ENCODE data around the gene DKC1. TPM values are rescaled to one million over a fixed set of nuclear protein-coding genes. Genes with fewer than 3 reads are reported as not detected.
"Not testable (repeated sequence)": the region's sequence is repeated elsewhere in the genome, so short reads cannot be mapped to it uniquely, and the experiment has no call there.

The DKC1 gene
- total RNA-seq, 1 donor from 2014 or later = 26.1 TPM

DNA sequence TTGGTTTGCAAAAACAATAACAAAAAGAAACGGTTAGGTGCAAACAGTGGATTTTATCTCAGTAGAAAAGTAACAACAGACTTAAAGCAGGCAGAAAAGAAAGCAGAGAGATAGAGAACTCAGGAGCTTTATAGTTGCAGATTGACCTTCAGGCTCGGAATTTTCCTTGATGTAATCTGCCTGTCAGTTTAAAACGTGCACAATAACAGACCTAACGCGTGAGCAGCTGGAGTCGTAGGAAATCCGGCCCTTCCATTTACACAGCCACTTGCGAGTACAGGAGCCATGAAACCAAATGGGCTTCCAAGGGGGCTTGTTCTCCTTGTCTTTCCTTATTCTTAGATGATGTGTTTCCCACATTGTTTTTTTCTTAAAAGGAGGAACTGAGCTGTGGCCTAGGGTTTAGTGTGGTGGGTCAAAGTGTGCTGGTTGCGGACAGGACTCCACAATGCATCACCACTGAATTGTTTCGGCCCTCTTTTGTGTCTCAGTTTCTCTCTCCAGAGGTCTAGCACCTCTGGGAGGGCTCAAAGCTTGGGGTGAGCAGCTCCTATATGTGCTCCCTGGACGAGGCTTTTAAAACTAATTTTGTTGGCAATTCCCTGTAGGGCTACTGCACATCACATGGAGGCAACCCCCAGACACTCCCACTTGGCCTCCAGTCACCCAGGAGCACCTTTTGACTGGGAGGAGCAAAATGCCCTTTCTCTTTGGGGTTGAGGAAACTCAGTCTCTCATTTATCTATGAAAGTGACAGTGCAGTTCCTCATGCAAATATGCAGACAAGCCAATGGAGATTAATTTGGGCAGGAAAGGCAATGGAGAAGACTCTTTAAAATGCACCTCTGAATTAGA lies 56.5 kb downstream of the DKC1 start:
- Histone ChIP-seq H3K4me1 (no peaks in the 10 kb centered on the region), H3K27me3 (ENCODE audit: low read depth) (no peaks in the 10 kb centered on the region), H3K9me3 (no peaks in the 10 kb centered on the region), H3K36me3 (no peaks in the 10 kb centered on the region), H3K4me3 (no peak overlapping the region), H3K27ac (no peak overlapping the region)
- TF ChIP-seq, protein P1, sequence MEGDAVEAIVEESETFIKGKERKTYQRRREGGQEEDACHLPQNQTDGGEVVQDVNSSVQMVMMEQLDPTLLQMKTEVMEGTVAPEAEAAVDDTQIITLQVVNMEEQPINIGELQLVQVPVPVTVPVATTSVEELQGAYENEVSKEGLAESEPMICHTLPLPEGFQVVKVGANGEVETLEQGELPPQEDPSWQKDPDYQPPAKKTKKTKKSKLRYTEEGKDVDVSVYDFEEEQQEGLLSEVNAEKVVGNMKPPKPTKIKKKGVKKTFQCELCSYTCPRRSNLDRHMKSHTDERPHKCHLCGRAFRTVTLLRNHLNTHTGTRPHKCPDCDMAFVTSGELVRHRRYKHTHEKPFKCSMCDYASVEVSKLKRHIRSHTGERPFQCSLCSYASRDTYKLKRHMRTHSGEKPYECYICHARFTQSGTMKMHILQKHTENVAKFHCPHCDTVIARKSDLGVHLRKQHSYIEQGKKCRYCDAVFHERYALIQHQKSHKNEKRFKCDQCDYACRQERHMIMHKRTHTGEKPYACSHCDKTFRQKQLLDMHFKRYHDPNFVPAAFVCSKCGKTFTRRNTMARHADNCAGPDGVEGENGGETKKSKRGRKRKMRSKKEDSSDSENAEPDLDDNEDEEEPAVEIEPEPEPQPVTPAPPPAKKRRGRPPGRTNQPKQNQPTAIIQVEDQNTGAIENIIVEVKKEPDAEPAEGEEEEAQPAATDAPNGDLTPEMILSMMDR (IDR thresholded peaks at IDR 0.05) = no peak
- intact Hi-C loops (cut with DNase I) = no loop called here
- ATAC-seq (no peak), DNase-seq (no peak)

DNA sequence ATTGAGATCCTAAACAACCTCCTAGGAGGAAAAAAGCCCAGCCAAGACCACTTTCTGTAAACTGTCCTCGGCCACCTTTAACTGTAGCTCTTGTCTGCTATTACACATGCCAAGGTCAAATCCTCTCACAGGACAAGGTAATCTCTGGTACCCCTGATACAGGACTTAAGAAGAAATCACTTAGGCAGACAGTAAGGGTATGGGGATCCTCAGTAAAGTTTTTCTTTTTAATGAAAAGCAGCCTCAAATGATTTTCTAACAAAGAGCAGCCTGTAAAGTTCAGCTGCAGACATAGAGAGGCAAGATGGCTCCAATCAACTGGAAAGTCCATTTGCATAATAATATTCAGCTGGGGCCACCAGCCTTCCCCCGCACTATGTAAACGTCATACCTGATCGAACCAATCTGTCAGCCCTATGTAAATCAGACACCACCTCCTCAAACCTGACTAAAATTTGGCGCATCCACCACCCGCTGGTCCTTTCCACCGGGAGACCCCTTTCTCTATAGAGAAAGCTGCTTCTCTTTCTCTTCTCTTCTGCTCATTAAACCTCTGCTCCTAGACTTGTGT lies 57.2 kb downstream of the DKC1 start:
- no peak overlapping the region for H3K27ac ChIP-seq
- ATAC-seq = no peak
- intact Hi-C loops (cut with DNase I) = no loop called here

DNA sequence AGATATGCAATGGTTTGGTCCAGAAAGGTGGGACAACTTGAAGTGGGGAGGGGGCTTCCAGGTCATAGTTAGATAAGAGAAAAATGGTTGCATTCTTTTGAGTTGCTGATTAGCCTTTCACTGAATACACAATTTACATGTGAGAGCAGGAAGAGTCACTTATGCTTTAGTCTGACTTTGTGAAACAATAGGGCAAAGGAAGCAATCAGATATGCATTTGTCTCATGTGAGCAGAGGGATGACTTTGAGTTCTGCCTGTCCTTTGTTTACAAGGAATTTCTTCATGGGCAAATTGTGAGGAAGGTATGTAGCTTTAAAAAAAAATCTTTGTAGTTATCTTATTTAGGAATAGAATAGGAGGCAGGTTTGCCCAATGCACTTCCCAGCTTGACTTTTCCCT lies 58.9 kb downstream of the DKC1 start:
- Histone ChIP-seq H3K4me3 (no peak overlapping the region), H3K4me1 (no peaks in the 10 kb centered on the region), H3K27me3 (ENCODE audit: low read depth) (no peaks in the 10 kb centered on the region), H3K9me3 (no peaks in the 10 kb centered on the region), H3K27ac (no peak overlapping the region), H3K36me3 (no peaks in the 10 kb centered on the region)
- TF ChIP-seq, protein P1 (IDR thresholded peaks at IDR 0.05) = no peak
- intact Hi-C loops (cut with DNase I) = no loop called here
- DNase-seq (no peak), ATAC-seq (no peak)

More for the DNA sequence above, 57.2 kb downstream of the DKC1 start:
- Histone ChIP-seq H3K27me3 (ENCODE audit: low read depth) (no peaks in the 10 kb centered on the region), H3K36me3 (no peaks in the 10 kb centered on the region), H3K4me3 (no peak overlapping the region), H3K4me1 (no peaks in the 10 kb centered on the region), H3K9me3 (no peaks in the 10 kb centered on the region)
- no peak for DNase-seq
- TF ChIP-seq, protein P1 (IDR thresholded peaks at IDR 0.05) = no peak

DNA sequence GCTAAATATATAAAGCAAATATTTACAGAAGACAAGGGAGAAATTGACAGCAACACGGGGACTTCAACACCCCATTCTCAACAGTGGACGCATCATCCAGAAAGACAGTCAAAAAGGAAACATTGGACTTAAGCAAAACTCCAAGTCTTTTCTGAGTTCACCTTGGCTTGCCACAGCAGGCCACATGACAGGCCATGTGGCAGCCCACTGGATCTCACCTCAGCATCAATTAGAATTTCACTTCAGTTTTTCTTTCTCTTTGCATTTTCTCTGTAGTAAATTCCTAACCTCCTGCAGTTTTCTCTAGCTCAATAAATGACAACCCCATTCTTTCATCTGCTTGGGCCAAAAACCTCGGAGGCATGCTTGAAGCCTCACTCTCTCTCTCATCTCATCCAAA lies 59.4 kb downstream of the DKC1 start:
- H3K9me3 ChIP-seq = no peaks in the 10 kb centered on the region
- H3K4me3 ChIP-seq = no peak overlapping the region
- TF ChIP-seq, protein P1 (IDR thresholded peaks at IDR 0.05) = no peak
- DNase-seq = no peak
- no peaks in the 10 kb centered on the region for H3K27me3 ChIP-seq (ENCODE audit: low read depth)
- no peaks in the 10 kb centered on the region for H3K36me3 ChIP-seq
- ATAC-seq = no peak
- no peak overlapping the region for H3K27ac ChIP-seq
- H3K4me1 ChIP-seq = no peaks in the 10 kb centered on the region
- intact Hi-C loops (cut with DNase I) = no loop called here

DNA sequence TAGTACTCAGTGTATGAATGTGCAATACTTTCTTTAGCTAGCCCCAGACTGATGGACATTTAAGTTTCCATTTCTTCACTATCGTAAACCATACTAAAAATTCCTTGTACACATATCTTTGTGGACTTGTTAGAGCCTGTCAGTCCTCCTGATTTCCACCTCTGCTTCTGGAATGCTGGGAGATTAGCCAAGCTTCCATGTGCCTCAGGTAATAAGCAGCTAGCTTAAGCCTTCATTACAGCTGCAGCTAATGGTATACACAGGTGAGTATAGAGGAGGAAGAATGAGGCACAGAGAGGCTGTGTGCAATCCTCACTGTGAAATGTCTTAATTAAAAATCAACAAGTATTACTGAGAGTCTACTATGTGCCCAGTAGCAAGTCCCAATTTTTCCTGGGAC lies 62.0 kb downstream of the DKC1 start:
- TF ChIP-seq, protein P1 (IDR thresholded peaks at IDR 0.05) = no peak
- DNase-seq (no peak), ATAC-seq (no peak)
- no peaks in the 10 kb centered on the region for H3K27me3 ChIP-seq (ENCODE audit: low read depth)
- no peak overlapping the region for H3K27ac ChIP-seq
- H3K4me3 ChIP-seq = no peak overlapping the region
- H3K9me3 ChIP-seq = no peaks in the 10 kb centered on the region
- H3K36me3 ChIP-seq = no peaks in the 10 kb centered on the region
- intact Hi-C loops (cut with DNase I) = no loop called here
- H3K4me1 ChIP-seq = no peaks in the 10 kb centered on the region

DNA sequence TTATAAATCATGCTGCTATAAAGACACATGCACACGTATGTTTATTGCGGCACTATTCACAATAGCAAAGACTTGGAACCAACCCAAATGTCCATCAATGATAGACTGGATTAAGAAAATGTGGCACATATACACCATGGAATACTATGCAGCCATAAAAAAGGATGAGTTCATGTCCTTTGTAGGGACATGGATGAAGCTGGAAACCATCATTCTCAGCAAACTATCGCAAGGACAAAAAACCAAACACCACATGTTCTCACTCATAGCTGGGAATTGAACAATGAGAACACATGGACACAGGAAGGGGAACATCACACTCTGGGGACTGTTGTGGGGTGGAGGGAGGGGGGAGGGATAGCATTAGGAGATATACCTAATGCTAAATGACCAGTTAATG lies 62.9 kb downstream of the DKC1 start:
- H3K36me3 ChIP-seq; H3K4me1 ChIP-seq; H3K27me3 ChIP-seq (ENCODE audit: low read depth); H3K27ac ChIP-seq; ATAC-seq; H3K9me3 ChIP-seq; H3K4me3 ChIP-seq; DNase-seq; intact Hi-C loops (cut with DNase I): not testable (repeated sequence)

Measured in lower lobe of right lung (tissue), 2 donors.